ENCODE measurements around the gene DEFB125. TPM values are rescaled to one million over a fixed set of nuclear protein-coding genes. Genes with fewer than 3 reads are reported as not detected.
"Not testable (repeated sequence)": the region's sequence is repeated elsewhere in the genome, so short reads cannot be mapped to it uniquely, and the experiment has no call there.

The DEFB125 gene
- total RNA-seq, 6 experiments from 2014 or later: not detected

DNA sequence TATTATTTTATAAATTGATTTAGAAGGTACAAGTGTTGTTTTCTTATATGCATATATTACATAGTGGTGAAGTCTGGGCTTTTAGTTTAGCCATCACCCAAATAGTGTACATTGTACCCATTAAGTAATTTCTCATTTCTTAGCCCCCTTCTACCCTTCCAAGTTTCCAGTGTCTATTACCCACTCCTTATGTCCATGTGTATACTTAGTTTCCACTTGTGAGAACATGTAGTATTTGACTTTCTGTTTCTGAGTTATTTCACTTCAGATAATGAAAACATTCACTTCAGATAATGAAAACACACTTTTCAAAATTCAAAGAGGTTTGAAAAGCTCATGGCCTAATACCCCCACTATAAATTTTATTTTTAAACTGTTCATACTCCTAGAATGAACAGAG, 14.5 kb downstream of the DEFB125 start:
- Histone ChIP-seq H3K9me3 (no peaks in the 10 kb centered on the region), H3K27me3 (no peaks in the 10 kb centered on the region), H3K4me3 (no peak overlapping the region), H3K4me1 (no peaks in the 10 kb centered on the region), H3K36me3 (no peaks in the 10 kb centered on the region), H3K27ac (no peak overlapping the region)
- ATAC-seq: no peak
- intact Hi-C loops (cut with DNase I): no loop called here
- DNase-seq: no peak
- TF ChIP-seq, protein P1, sequence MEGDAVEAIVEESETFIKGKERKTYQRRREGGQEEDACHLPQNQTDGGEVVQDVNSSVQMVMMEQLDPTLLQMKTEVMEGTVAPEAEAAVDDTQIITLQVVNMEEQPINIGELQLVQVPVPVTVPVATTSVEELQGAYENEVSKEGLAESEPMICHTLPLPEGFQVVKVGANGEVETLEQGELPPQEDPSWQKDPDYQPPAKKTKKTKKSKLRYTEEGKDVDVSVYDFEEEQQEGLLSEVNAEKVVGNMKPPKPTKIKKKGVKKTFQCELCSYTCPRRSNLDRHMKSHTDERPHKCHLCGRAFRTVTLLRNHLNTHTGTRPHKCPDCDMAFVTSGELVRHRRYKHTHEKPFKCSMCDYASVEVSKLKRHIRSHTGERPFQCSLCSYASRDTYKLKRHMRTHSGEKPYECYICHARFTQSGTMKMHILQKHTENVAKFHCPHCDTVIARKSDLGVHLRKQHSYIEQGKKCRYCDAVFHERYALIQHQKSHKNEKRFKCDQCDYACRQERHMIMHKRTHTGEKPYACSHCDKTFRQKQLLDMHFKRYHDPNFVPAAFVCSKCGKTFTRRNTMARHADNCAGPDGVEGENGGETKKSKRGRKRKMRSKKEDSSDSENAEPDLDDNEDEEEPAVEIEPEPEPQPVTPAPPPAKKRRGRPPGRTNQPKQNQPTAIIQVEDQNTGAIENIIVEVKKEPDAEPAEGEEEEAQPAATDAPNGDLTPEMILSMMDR (IDR thresholded peaks at IDR 0.05): no peak
- no peak for TF ChIP-seq POLR2A (IDR thresholded peaks at IDR 0.05)

DNA sequence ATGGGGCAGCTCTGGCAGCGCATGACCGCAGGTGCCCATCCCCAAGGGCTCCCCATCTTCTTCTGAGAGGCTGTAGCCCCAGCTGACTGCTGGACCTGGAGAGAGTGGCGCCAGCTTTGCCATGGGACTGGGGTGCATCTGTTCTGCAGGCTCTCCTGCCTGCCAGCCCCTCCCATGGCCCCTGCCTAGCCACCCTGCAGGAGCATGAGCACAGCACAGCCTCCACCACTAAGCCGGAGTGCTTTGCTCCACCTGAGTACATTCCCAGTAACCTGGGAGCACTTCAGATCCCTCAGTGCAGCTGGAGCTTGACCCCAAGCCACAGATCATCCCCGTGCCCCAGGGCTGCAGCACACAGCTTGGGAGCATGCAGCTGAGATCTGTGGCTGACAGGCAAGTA, 16.0 kb downstream of the DEFB125 start:
- intact Hi-C loops (cut with DNase I): no loop called here
- peaks cover 0 to 6% of the 10 kb centered on the region in 2 donors for H3K27me3 ChIP-seq
- no peak for TF ChIP-seq POLR2A (IDR thresholded peaks at IDR 0.05)
- TF ChIP-seq, protein P1 (IDR thresholded peaks at IDR 0.05): no peak
- 60% methylated on average over 1 of the region's 5 CpGs for WGBS (ENCODE audit: insufficient coverage, low coverage, low lambda C conversion rate, missing lambda C conversion rate)
- H3K4me1 ChIP-seq: no peaks in the 10 kb centered on the region
- H3K36me3 ChIP-seq: no peaks in the 10 kb centered on the region
- no peak for DNase-seq
- H3K27ac ChIP-seq: no peak overlapping the region
- no peaks in the 10 kb centered on the region for H3K9me3 ChIP-seq
- H3K4me3 ChIP-seq: no peak overlapping the region
- ATAC-seq: no peak

DNA sequence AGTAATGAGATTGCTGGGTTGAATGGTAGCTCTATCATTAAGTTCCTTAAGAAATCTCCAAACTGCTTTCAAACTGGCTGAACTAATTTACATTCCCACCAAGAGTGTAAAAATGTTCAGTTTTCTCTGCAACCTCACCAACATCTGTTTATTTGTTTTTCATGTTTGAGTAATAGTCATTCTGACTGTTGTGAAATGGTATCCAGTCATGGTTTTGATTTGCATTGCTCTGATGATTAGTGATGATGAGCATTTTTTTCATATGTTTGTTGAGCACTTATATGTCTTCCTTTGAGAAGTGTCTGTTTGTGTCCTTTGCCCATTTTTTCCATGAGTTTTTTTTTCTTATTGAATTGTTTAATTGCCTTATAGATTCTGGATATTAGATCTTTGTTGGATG, 24.9 kb downstream of the DEFB125 start:
- Histone ChIP-seq H3K9me3 (no peaks in the 10 kb centered on the region), H3K4me3 (no peak overlapping the region), H3K4me1 (no peaks in the 10 kb centered on the region), H3K27ac (no peak overlapping the region), H3K27me3 (peaks cover 0 to 6% of the 10 kb centered on the region in 2 donors), H3K36me3 (no peaks in the 10 kb centered on the region)
- TF ChIP-seq POLR2A (IDR thresholded peaks at IDR 0.05): no peak
- TF ChIP-seq, protein P1 (IDR thresholded peaks at IDR 0.05): no peak
- DNase-seq: no peak
- intact Hi-C loops (cut with DNase I): no loop called here
- ATAC-seq: no peak

DNA sequence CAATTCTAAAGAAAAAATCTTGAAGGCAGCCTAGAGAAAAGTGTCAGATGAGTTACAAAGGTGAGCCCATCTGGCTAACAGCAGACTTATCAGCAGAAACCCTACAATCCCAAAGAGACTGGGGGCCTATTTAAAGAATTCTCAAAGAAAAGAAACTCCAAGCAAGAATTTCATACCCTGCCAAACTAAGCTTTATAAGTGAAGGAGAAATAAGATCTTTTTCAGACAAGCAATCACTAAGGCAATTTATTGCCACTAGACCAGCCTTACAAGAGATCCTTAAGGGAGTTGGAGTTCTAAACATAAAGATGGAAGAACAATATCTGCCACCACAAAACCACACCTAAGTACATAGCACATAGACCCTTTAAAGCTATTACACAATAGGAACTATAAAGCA, 30.0 kb downstream of the DEFB125 start:
- no peaks in the 10 kb centered on the region for H3K36me3 ChIP-seq
- TF ChIP-seq, protein P1 (IDR thresholded peaks at IDR 0.05): no peak
- TF ChIP-seq POLR2A (IDR thresholded peaks at IDR 0.05): no peak
- intact Hi-C loops (cut with DNase I): no loop called here
- no peaks in the 10 kb centered on the region for H3K9me3 ChIP-seq
- no peaks in the 10 kb centered on the region for H3K27me3 ChIP-seq
- H3K27ac ChIP-seq: no peak overlapping the region
- DNase-seq: no peak
- no peaks in the 10 kb centered on the region for H3K4me1 ChIP-seq
- ATAC-seq: no peak
- H3K4me3 ChIP-seq: no peak overlapping the region

DNA sequence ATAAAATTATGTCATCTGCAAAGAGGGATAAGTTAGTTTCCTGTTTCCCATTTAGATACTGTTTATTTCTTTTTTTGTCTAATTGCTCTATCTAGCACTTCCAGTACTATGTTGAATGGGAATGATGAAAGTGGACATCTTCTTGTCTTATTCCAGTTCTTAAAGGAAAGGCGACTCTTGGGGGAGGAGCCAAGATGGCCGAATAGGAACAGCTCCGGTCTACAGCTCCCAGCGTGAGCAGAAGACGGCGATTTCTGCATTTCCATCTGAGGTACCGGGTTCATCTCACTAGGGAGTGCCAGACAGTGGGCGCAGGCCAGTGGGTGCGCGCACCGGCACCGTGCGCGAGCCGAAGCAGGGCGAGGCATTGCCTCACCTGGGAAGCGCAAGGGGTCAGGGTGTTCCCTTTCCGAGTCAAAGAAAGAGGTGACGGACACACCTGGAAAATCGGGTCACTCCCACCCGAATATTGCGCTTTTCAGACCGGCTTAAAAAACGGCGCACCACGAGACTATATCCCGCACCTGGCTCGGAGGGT, 42.4 kb downstream of the DEFB125 start:
- ATAC-seq; H3K4me3 ChIP-seq; DNase-seq; H3K27me3 ChIP-seq; H3K9me3 ChIP-seq; H3K27ac ChIP-seq; H3K36me3 ChIP-seq; H3K4me1 ChIP-seq; intact Hi-C loops (cut with DNase I): not testable (repeated sequence)
- WGBS (ENCODE audit: insufficient coverage, low coverage, low lambda C conversion rate, missing lambda C conversion rate): 71% methylated on average over 13 of the region's 28 CpGs
